ENCODE measurements around the gene DSCAML1. TPM values are rescaled to one million over a fixed set of nuclear protein-coding genes. Genes with fewer than 3 reads are reported as not detected.

DSCAML1 gene
- total and polyA plus RNA-seq, 10 of the 15 experiments (the other 5 are each of a cell fraction or from before 2014, with no cell fraction given) = 0.03 to 0.18 (median 0.06) TPM; not detected in 1

DNA sequence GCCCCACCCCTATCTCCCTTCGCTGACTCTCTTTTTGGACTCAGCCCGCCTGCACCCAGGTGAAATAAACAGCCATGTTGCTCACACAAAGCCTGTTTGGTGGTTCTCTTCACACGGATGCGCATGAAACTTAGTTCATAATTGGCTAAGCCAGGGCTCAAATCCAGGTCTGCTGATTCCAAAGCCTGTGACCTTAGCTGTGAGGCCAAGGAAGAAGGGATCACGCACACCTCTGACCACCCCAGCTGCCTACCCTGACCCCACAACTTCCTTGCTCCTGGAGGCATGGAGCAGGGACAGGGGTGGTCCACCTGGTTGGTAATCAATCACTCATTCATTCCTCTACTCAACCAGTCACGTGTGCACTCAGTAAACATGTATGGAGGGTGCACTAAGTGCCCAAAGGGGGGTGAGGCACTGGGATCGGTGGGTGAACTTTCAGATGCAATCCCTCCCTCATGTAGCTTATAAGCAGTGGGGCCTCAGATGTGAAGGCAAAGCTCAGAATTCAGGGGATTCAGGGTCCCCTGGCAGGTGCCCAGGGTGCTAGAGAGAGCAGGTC is 17.3 kb upstream of the DSCAML1 start (continued):
- TF ChIP-seq, protein P1, sequence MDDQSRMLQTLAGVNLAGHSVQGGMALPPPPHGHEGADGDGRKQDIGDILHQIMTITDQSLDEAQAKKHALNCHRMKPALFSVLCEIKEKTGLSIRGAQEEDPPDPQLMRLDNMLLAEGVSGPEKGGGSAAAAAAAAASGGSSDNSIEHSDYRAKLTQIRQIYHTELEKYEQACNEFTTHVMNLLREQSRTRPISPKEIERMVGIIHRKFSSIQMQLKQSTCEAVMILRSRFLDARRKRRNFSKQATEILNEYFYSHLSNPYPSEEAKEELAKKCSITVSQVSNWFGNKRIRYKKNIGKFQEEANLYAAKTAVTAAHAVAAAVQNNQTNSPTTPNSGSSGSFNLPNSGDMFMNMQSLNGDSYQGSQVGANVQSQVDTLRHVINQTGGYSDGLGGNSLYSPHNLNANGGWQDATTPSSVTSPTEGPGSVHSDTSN (IDR thresholded peaks at IDR 0.05; ENCODE audit: insufficient replicate concordance, low read depth, low read length) = peak; percentile 9
- TF ChIP-seq MEF2A (IDR thresholded peaks at IDR 0.05; ENCODE audit: insufficient read depth, low read depth, low read length) (no peak), DPF2 (IDR thresholded peaks at IDR 0.05) (no peak), HDGF (IDR thresholded peaks at IDR 0.05) (peak; percentile 46; the same call in 1 of the 2 replicates), ZSCAN29 (IDR thresholded peaks at IDR 0.05) (no peak)
- TF ChIP-seq, protein P2, sequence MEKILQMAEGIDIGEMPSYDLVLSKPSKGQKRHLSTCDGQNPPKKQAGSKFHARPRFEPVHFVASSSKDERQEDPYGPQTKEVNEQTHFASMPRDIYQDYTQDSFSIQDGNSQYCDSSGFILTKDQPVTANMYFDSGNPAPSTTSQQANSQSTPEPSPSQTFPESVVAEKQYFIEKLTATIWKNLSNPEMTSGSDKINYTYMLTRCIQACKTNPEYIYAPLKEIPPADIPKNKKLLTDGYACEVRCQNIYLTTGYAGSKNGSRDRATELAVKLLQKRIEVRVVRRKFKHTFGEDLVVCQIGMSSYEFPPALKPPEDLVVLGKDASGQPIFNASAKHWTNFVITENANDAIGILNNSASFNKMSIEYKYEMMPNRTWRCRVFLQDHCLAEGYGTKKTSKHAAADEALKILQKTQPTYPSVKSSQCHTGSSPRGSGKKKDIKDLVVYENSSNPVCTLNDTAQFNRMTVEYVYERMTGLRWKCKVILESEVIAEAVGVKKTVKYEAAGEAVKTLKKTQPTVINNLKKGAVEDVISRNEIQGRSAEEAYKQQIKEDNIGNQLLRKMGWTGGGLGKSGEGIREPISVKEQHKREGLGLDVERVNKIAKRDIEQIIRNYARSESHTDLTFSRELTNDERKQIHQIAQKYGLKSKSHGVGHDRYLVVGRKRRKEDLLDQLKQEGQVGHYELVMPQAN (conservative IDR thresholded peaks at IDR 0.05) = 0 out of 2 replicates have a peak, but pooled peaks have one; percentile 16
- TF ChIP-seq, protein P3, sequence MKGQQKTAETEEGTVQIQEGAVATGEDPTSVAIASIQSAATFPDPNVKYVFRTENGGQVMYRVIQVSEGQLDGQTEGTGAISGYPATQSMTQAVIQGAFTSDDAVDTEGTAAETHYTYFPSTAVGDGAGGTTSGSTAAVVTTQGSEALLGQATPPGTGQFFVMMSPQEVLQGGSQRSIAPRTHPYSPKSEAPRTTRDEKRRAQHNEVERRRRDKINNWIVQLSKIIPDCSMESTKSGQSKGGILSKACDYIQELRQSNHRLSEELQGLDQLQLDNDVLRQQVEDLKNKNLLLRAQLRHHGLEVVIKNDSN (IDR thresholded peaks at IDR 0.05; ENCODE audit: borderline replicate concordance, extremely low read length, insufficient read depth, low read depth, low read length) = peak; percentile 66
- TF ChIP-seq, protein P4, sequence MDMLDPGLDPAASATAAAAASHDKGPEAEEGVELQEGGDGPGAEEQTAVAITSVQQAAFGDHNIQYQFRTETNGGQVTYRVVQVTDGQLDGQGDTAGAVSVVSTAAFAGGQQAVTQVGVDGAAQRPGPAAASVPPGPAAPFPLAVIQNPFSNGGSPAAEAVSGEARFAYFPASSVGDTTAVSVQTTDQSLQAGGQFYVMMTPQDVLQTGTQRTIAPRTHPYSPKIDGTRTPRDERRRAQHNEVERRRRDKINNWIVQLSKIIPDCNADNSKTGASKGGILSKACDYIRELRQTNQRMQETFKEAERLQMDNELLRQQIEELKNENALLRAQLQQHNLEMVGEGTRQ (IDR thresholded peaks at IDR 0.05; ENCODE audit: borderline replicate concordance, low read depth, low read length) = peak; percentile 28; the same call in 1 of the 2 replicates

Measured in GM12878 (cell line).